Ascending aorta (tissue), 2 donors: ENCODE measurements around the gene WDR93. TPM values are rescaled to one million over a fixed set of nuclear protein-coding genes. Genes with fewer than 3 reads are reported as not detected.
"Not testable (repeated sequence)": the region's sequence is repeated elsewhere in the genome, so short reads cannot be mapped to it uniquely, and the experiment has no call there.

Experiments
- DNase-seq, 2 donors: peaks; one replicate each; pipeline ENCODE4 v3.0.0-alpha.2; 2019; ENCODE audit warnings: low spot score in 2 of 2
- H3K27ac ChIP-seq, 2 donors: fragments of 200-600 bp; sonication (generic); one replicate each; pipeline ENCODE4 v1.5.1; 2016 to 2017; ENCODE audit warnings: mild to moderate bottlenecking in 1 of 2
- H3K27me3 ChIP-seq: fragments of 200-600 bp; sonication (generic); one replicate; pipeline ENCODE4 v1.5.1; 2017
- H3K36me3 ChIP-seq, 2 donors: fragments of 200-600 bp; sonication (generic); one replicate each; pipeline ENCODE4 v1.5.1; 2016
- H3K4me1 ChIP-seq, 2 donors: fragments of 200-600 bp; sonication (generic); one replicate each; pipeline ENCODE4 v1.5.1; 2016 to 2017; ENCODE audit warnings: mild to moderate bottlenecking in 1 of 2
- H3K4me3 ChIP-seq, 2 donors: fragments of 200-600 bp; sonication (generic); one replicate each; pipeline ENCODE4 v1.5.1; 2016 to 2017; ENCODE audit warnings: mild to moderate bottlenecking in 1 of 2
- H3K9me3 ChIP-seq, 2 donors: fragments of 200-600 bp; sonication (generic); one replicate each; pipeline ENCODE4 v1.5.1; 2016
- intact Hi-C: fragments of 100-400 bp; cut with DNase I; formaldehyde crosslinking; loops from one replicate; pipeline ENCODE4 v1.15.1; 2023
- total RNA-seq: library from RNA; depleted of rRNA; stranded (reverse); fragments of >200 nt; gene quantifications from one replicate; pipeline ENCODE4 v1.1.0, GENCODE V29; 2016
- TF ChIP-seq, protein P1 (sequence below), 3 experiments: fragments of 200-600 bp in 2 of 3; fragments of 450-650 bp in 1 of 3; sonication (generic) in 2 of 3; IDR thresholded peaks; one replicate each; pipeline ENCODE4 v1.5.1; 2016 to 2019; ENCODE audit warnings: antibody characterized with exemption in 3 of 3, mild to moderate bottlenecking in 1 of 3, moderate library complexity in 1 of 3

The WDR93 gene
- total RNA-seq, 1 donor from 2014 or later = not detected

DNA sequence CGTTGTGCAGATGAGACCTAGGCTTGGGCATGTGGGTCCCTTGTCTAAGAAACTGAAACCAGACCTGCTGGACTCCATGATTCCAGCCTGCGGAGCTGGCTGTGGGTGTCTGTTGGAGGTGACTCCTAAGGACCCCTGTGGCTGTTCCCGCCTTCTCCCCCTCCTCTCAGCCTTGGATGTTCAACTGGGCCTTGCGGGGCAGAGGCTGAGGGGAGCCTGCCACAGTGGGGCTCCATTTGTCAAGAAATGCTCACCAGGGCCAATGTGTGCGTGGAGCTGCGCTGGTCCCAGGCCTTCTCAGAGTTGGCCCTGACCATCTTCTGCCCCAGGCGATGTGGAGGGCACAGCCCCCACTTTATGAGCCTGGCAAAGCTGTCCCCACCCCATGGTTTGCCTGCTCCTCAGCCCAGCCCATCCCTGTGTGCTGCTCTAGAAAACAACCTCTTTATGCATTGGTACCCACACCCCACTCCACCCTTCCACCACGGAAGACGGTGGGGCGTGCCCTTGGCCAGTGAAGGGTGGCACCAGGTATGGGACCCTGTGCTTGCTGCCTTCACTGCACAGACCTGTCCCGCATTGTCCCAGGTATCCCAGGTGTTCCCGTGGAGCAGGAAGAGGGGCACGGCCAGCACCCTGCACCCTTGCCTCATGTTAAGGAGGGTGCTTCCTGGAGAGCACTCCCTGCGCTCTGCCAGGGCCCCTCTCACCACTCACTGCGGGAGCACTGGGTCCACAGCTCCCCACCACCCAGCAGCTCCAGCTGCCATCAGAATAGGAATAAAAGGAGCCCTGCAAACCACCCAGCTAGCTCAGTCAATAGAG, 93.5 kb downstream of the WDR93 start:
- intact Hi-C loops = no loop called here
- no peak for DNase-seq
- TF ChIP-seq, protein P1, sequence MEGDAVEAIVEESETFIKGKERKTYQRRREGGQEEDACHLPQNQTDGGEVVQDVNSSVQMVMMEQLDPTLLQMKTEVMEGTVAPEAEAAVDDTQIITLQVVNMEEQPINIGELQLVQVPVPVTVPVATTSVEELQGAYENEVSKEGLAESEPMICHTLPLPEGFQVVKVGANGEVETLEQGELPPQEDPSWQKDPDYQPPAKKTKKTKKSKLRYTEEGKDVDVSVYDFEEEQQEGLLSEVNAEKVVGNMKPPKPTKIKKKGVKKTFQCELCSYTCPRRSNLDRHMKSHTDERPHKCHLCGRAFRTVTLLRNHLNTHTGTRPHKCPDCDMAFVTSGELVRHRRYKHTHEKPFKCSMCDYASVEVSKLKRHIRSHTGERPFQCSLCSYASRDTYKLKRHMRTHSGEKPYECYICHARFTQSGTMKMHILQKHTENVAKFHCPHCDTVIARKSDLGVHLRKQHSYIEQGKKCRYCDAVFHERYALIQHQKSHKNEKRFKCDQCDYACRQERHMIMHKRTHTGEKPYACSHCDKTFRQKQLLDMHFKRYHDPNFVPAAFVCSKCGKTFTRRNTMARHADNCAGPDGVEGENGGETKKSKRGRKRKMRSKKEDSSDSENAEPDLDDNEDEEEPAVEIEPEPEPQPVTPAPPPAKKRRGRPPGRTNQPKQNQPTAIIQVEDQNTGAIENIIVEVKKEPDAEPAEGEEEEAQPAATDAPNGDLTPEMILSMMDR (IDR thresholded peaks at IDR 0.05) = no peak
- no peaks in the 10 kb centered on the region for H3K36me3 ChIP-seq
- H3K4me1 ChIP-seq = no peaks in the 10 kb centered on the region
- H3K27me3 ChIP-seq = no peaks in the 10 kb centered on the region
- H3K27ac ChIP-seq = no peak overlapping the region
- H3K4me3 ChIP-seq = no peak overlapping the region
- peaks cover 3 to 10% of the 10 kb centered on the region in 2 donors for H3K9me3 ChIP-seq

DNA sequence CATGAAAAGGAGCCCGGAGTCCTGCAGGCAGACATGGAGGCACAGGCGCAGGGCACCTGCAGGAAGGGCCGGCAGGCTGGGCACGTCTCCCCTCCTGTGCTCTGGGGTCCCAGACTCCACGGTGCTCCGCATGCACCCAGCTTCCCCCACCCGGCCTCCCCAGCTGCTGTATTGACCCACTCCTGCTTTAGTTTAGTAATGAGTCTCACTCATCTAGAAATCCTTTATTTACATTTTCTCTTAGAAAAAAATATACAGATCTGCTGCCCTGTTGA, 94.0 kb downstream of the WDR93 start:
- no peaks in the 10 kb centered on the region for H3K4me1 ChIP-seq
- H3K36me3 ChIP-seq = no peaks in the 10 kb centered on the region
- intact Hi-C loops = no loop called here
- H3K27me3 ChIP-seq = no peaks in the 10 kb centered on the region
- TF ChIP-seq, protein P1 (IDR thresholded peaks at IDR 0.05) = no peak
- H3K27ac ChIP-seq = no peak overlapping the region
- no peak for DNase-seq
- no peak overlapping the region for H3K4me3 ChIP-seq
- H3K9me3 ChIP-seq = peaks cover 3 to 10% of the 10 kb centered on the region in 2 donors

DNA sequence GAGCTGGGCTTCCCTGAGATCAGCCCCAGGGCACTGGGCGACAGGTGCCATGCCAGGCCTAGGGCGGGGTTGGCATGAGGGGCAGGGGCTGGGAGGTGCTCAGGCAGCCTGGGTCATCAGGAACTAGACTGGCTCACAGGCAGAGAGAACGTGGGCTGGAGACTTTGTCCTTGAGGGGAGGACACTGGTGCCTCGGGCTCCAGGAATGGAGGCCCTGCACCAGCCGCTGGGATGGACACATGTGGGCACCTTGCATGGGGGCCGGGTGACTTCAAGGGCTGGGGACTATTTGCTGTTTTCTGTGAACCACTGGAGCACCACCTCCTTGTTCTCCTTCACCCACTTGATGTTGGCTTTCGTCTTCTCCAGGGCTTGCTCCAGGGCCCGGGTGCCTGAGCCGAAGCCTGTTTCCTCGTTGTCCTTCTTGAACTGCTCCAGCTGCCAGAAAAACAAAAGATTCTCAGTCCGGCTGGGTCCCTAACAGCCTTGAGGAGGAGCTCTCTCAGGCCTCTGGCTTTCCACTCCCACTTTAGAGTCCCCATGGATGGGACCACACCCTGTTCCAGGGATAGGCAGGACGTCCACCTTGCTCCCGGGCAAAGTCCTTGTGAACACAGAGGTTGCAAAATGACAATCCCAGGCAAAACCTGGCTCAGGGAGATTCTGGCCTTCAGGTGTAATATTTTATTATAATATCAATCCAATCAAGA, 94.6 kb downstream of the WDR93 start:
- TF ChIP-seq, protein P1 (IDR thresholded peaks at IDR 0.05) = no peak
- Histone ChIP-seq H3K9me3 (peaks cover 3 to 10% of the 10 kb centered on the region in 2 donors), H3K4me3 (no peak overlapping the region), H3K4me1 (no peaks in the 10 kb centered on the region), H3K27ac (no peak overlapping the region), H3K27me3 (no peaks in the 10 kb centered on the region), H3K36me3 (no peaks in the 10 kb centered on the region)
- no peak for DNase-seq
- intact Hi-C loops = no loop called here

DNA sequence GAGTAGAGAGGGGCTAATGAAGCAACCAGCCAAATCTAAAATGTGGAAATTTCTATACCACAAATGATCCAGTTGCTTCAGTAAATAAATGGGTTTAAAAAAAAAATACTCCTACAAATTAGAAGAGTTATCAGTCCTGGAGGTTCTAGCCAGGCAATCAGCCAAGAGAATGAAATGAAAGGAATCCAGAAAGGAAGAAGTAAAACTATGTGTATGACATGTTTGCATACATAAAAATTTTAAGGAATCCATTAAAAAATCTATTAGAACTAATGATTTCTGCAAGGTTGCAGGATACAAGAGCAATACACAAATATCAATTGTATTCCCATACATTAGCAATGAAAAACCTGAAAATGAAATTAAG, 95.1 kb downstream of the WDR93 start:
- TF ChIP-seq, protein P1 (IDR thresholded peaks at IDR 0.05) = no peak
- no peaks in the 10 kb centered on the region for H3K27me3 ChIP-seq
- intact Hi-C loops = no loop called here
- no peak for DNase-seq
- H3K36me3 ChIP-seq = no peaks in the 10 kb centered on the region
- H3K4me1 ChIP-seq = no peaks in the 10 kb centered on the region
- H3K9me3 ChIP-seq = peaks cover 3 to 10% of the 10 kb centered on the region in 2 donors
- no peak overlapping the region for H3K27ac ChIP-seq
- no peak overlapping the region for H3K4me3 ChIP-seq

DNA sequence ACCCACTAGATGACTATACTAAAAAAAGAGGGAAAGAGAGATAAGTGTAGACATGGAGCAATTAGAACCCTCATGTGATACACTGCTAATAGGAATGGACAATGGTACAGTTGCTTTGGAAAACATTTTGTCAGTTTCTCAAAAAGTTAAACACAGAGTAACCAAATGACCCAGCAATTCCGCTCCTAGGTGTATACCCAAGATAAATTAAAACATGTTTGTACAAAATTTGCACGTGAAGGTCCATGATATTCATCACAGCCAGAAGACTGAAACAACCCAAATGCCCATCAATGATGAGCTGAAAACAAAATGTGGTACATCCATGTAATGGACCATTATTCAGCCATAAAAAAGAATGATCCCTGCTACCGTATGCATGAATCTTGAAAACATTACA, 97.3 kb downstream of the WDR93 start:
- DNase-seq = no peak
- TF ChIP-seq, protein P1 (IDR thresholded peaks at IDR 0.05) = no peak
- Histone ChIP-seq H3K9me3 (peaks cover 3 to 10% of the 10 kb centered on the region in 2 donors), H3K27ac (no peak overlapping the region), H3K27me3 (no peaks in the 10 kb centered on the region), H3K36me3 (no peaks in the 10 kb centered on the region), H3K4me3 (no peak overlapping the region), H3K4me1 (no peaks in the 10 kb centered on the region)
- intact Hi-C loops = no loop called here

DNA sequence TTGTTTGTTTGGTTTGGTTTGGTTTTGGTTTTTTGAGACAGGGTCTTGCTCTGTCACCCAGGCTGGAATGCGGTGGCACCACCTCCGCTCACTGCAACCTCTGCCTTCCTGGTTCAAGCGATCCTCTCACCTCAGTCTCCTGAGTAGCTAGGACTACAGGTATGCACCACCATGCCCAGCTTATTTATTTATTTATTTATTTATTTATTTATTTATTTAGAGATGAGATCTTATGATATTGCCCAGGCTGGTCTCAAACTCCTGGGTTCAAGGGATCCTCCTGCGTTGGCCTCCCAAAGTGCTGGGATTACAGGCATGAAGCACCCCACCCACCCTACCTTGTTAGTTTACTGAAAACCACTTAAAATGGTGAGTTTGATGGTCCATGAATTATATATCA, 98.0 kb downstream of the WDR93 start:
- H3K27me3 ChIP-seq, DNase-seq, H3K27ac ChIP-seq, H3K4me3 ChIP-seq, H3K36me3 ChIP-seq, H3K4me1 ChIP-seq, intact Hi-C loops: not testable (repeated sequence)
- peaks cover 3 to 10% of the 10 kb centered on the region in 2 donors for H3K9me3 ChIP-seq
